Activated CD8-positive, alpha-beta T cell treated with anti-CD3 and anti-CD28 coated beads, Interleukin-2, amount 10 ng/mL, durations not matched to agents 7 days and 5 days (primary cell): Measurements from ENCODE around the gene ANXA2R. TPM values are rescaled to one million over a fixed set of nuclear protein-coding genes. Genes with fewer than 3 reads are reported as not detected.
"Not testable (repeated sequence)": the region's sequence is repeated elsewhere in the genome, so short reads cannot be mapped to it uniquely, and the experiment has no call there.

ENCODE experiments used
- ATAC-seq: fragments of 150-1000 bp; cut with Tn5 transposase; one replicate; pipeline ENCODE4 v1.10.0; 2021; ENCODE audit warnings: moderate library complexity
- CTCF ChIA-PET: fragments of 350-600 bp; sonication (Branson Sonifier 250); formaldehyde crosslinking; loops from one replicate; lab custom pipeline; 2021; ENCODE audit warnings: antibody characterized with exemption; lab: Charles Lee
- POLR2A ChIA-PET: fragments of 350-600 bp; sonication (Branson Sonifier 250); formaldehyde crosslinking; loops from one replicate; lab custom pipeline; 2021; ENCODE audit warnings: antibody characterized with exemption; lab: Charles Lee
- DNase-seq: peaks from one replicate; pipeline ENCODE4 v3.0.0-alpha.2; 2020
- H3K27ac Mint-ChIP-seq: one replicate; pipeline ENCODE4 v1.8.0; 2021; ENCODE audit warnings: mild to moderate bottlenecking, mixed read lengths
- H3K27me3 Mint-ChIP-seq: one replicate; pipeline ENCODE4 v1.8.0; 2021; ENCODE audit warnings: low read depth, mixed read lengths
- H3K36me3 Mint-ChIP-seq: one replicate; pipeline ENCODE4 v1.8.0; 2021; ENCODE audit warnings: low read depth, mixed read lengths
- H3K4me1 Mint-ChIP-seq: one replicate; pipeline ENCODE4 v1.8.0; 2021; ENCODE audit warnings: low read depth, mixed read lengths
- H3K4me3 Mint-ChIP-seq: one replicate; pipeline ENCODE4 v1.8.0; 2021; ENCODE audit warnings: mild to moderate bottlenecking, mixed read lengths
- H3K9me3 Mint-ChIP-seq: one replicate; pipeline ENCODE4 v1.8.0; 2022; ENCODE audit warnings: mixed read lengths; ENCODE audit not compliant: insufficient read depth
- total RNA-seq, 2 experiments: library from RNA; stranded (reverse); gene quantifications; one replicate each; pipeline ENCODE4 v1.2.3, GENCODE V29; 2021

Gene ANXA2R
- total RNA-seq, 2 experiments from 2014 or later: 28.0 to 29.3 TPM

GRCh38 chr5:43055098-43055497 is 15.0 kb upstream of the ANXA2R start:
- peaks cover 55% of the 10 kb centered on the region for H3K36me3 Mint-ChIP-seq
- CTCF ChIA-PET, H3K27ac Mint-ChIP-seq, DNase-seq, H3K27me3 Mint-ChIP-seq, H3K4me1 Mint-ChIP-seq, H3K4me3 Mint-ChIP-seq, ATAC-seq: not testable (repeated sequence)
- POLR2A ChIA-PET: interaction anchor here (1.3 kb wide), 1 partner anchor 9 kb away, joined by 4 read pairs; no protein-coding TSS in a partner anchor
- H3K9me3 Mint-ChIP-seq: peaks cover 14% of the 10 kb centered on the region

GRCh38 chr5:43051684-43052083 is 11.6 kb upstream of the ANXA2R start:
- Mint-ChIP-seq H3K27me3 (no peaks in the 10 kb centered on the region), H3K36me3 (peaks cover 48% of the 10 kb centered on the region), H3K27ac (no peak overlapping the region), H3K9me3 (peaks cover 14% of the 10 kb centered on the region), H3K4me3 (no peak overlapping the region), H3K4me1 (peaks cover 26% of the 10 kb centered on the region)
- ChIA-PET POLR2A (interaction anchor here (1.1 kb wide), 1 partner anchor 13 kb away, joined by 6 read pairs; no protein-coding TSS in a partner anchor), CTCF (no interaction called here)
- no peak for ATAC-seq
- no peak for DNase-seq

GRCh38 chr5:43050384-43050783 is 10.3 kb upstream of the ANXA2R start:
- H3K4me1 Mint-ChIP-seq: peaks cover 31% of the 10 kb centered on the region
- H3K27me3 Mint-ChIP-seq: no peaks in the 10 kb centered on the region
- H3K27ac Mint-ChIP-seq: no peak overlapping the region
- DNase-seq (no peak), ATAC-seq (no peak)
- CTCF ChIA-PET: interaction anchor here (0.9 to 3.3 kb wide), 3 partner anchors 11 to 56 kb away, joined by 3 to 19 read pairs (median 4); no protein-coding TSS in a partner anchor
- peaks cover 41% of the 10 kb centered on the region for H3K36me3 Mint-ChIP-seq
- no peak overlapping the region for H3K4me3 Mint-ChIP-seq
- peaks cover 5% of the 10 kb centered on the region for H3K9me3 Mint-ChIP-seq
- POLR2A ChIA-PET: interaction anchor here (0.9 to 2.1 kb wide), 5 partner anchors 9 to 58 kb away, joined by 3 to 8 read pairs (median 4); no protein-coding TSS in a partner anchor

GRCh38 chr5:43049236-43049635 is 9.1 kb upstream of the ANXA2R start:
- Mint-ChIP-seq H3K9me3 (no peaks in the 10 kb centered on the region), H3K36me3 (peaks cover 43% of the 10 kb centered on the region), H3K27me3 (no peaks in the 10 kb centered on the region), H3K4me3 (no peak overlapping the region), H3K4me1 (peaks cover 42% of the 10 kb centered on the region), H3K27ac (no peak overlapping the region)
- no peak for DNase-seq
- CTCF ChIA-PET: interaction anchor here (1.1 to 3.3 kb wide), 3 partner anchors 12 to 141 kb away, joined by 4 to 19 read pairs (median 4); no protein-coding TSS in a partner anchor
- ATAC-seq: no peak
- POLR2A ChIA-PET: interaction anchor here (0.7 to 2.1 kb wide), 7 partner anchors 8 to 57 kb away, joined by 3 to 8 read pairs (median 4); no protein-coding TSS in a partner anchor

- Mint-ChIP-seq H3K27ac (no peak overlapping the region), H3K4me3 (no peak overlapping the region), H3K9me3 (no peaks in the 10 kb centered on the region), H3K4me1 (peaks cover 46% of the 10 kb centered on the region), H3K27me3 (no peaks in the 10 kb centered on the region), H3K36me3 (peaks cover 32% of the 10 kb centered on the region)
- no peak for ATAC-seq
- no peak for DNase-seq
- CTCF ChIA-PET: interaction anchor here (1.0 to 1.9 kb wide), 5 partner anchors 18 to 97 kb away, joined by 3 to 10 read pairs (median 4); no protein-coding TSS in a partner anchor
- POLR2A ChIA-PET: interaction anchor here (1.1 to 2.9 kb wide), 5 partner anchors 18 to 75 kb away, joined by 3 to 11 read pairs (median 6); partner anchors contain the start of gene ZNF131
Measured at GRCh38 chr5:43046474-43046873, 6.4 kb upstream of the ANXA2R start.

- ATAC-seq (no peak), DNase-seq (no peak)
- CTCF ChIA-PET: interaction anchor here (1.9 kb wide), 1 partner anchor 21 kb away, joined by 5 read pairs; no protein-coding TSS in a partner anchor
- H3K27ac Mint-ChIP-seq: no peak overlapping the region
- POLR2A ChIA-PET: interaction anchor here (1.0 to 2.9 kb wide), 3 partner anchors 19 to 38 kb away, joined by 4 to 11 read pairs (median 9); no protein-coding TSS in a partner anchor
- H3K36me3 Mint-ChIP-seq: peaks cover 23% of the 10 kb centered on the region
- no peaks in the 10 kb centered on the region for H3K27me3 Mint-ChIP-seq
- no peak overlapping the region for H3K4me3 Mint-ChIP-seq
- peaks cover 43% of the 10 kb centered on the region for H3K4me1 Mint-ChIP-seq
- H3K9me3 Mint-ChIP-seq: no peaks in the 10 kb centered on the region
Measured at GRCh38 chr5:43045236-43045635, 5.1 kb upstream of the ANXA2R start.

GRCh38 chr5:43044181-43044914 is 4.2 kb upstream of the ANXA2R start:
- POLR2A ChIA-PET: interaction anchor here (1.9 to 4.4 kb wide), 4 partner anchors 17 to 440 kb away, joined by 9 to 243 read pairs (median 20); partner anchors contain the start of gene TMEM267
- CTCF ChIA-PET: interaction anchor here (0.6 kb wide), 1 partner anchor 998 kb away, joined by 3 read pairs; no protein-coding TSS in a partner anchor
- Mint-ChIP-seq H3K27me3 (no peaks in the 10 kb centered on the region), H3K4me3 (peak overlapping the region; percentile 16), H3K9me3 (no peaks in the 10 kb centered on the region), H3K36me3 (peaks cover 26% of the 10 kb centered on the region), H3K4me1 (peaks cover 34% of the 10 kb centered on the region), H3K27ac (no peak overlapping the region)
- ATAC-seq (no peak), DNase-seq (no peak)

- Mint-ChIP-seq H3K9me3 (no peaks in the 10 kb centered on the region), H3K27ac (peak overlapping the region; percentile 100), H3K4me3 (peak overlapping the region; percentile 93), H3K4me1 (peaks cover 29% of the 10 kb centered on the region), H3K27me3 (no peaks in the 10 kb centered on the region), H3K36me3 (peaks cover 31% of the 10 kb centered on the region)
- POLR2A ChIA-PET: interaction anchor here (1.9 to 8.1 kb wide), 9 partner anchors 18 to 441 kb away, joined by 10 to 532 read pairs (median 123); partner anchors contain the start of genes TMEM267 and ZNF131
- no peak for DNase-seq
- ATAC-seq: no peak
- CTCF ChIA-PET: interaction anchor here (1.3 to 3.2 kb wide), 8 partner anchors 18 to 346 kb away, joined by 3 to 81 read pairs (median 26); partner anchors contain the start of genes HMGCS1 and ZNF131
Measured at GRCh38 chr5:43043400-43043756, 3.3 kb upstream of the ANXA2R start.

GRCh38 chr5:43042626-43043399 is 2.7 kb upstream of the ANXA2R start:
- Mint-ChIP-seq H3K27me3 (no peaks in the 10 kb centered on the region), H3K9me3 (no peaks in the 10 kb centered on the region), H3K4me1 (peaks cover 29% of the 10 kb centered on the region), H3K36me3 (peaks cover 34% of the 10 kb centered on the region), H3K27ac (peak overlapping the region; percentile 100), H3K4me3 (peak overlapping the region; percentile 93)
- DNase-seq (peak; percentile 87), ATAC-seq (peak; percentile 27)
- CTCF ChIA-PET: interaction anchor here (1.2 to 3.2 kb wide), 14 partner anchors 18 to 347 kb away, joined by 3 to 81 read pairs (median 16); partner anchors contain the start of genes HMGCS1 and ZNF131
- POLR2A ChIA-PET: interaction anchor here (0.7 to 8.1 kb wide), 16 partner anchors 8 to 513 kb away, joined by 3 to 532 read pairs (median 17); partner anchors contain the start of genes HMGCS1, TMEM267 and ZNF131

GRCh38 chr5:43042176-43042625 is 2.1 kb upstream of the ANXA2R start:
- Mint-ChIP-seq H3K4me3 (peak overlapping the region; percentile 93), H3K9me3 (no peaks in the 10 kb centered on the region), H3K27ac (peak overlapping the region; percentile 100), H3K4me1 (peaks cover 33% of the 10 kb centered on the region), H3K27me3 (no peaks in the 10 kb centered on the region), H3K36me3 (peaks cover 37% of the 10 kb centered on the region)
- ChIA-PET CTCF (interaction anchor here (0.6 to 3.2 kb wide), 20 partner anchors 12 to 1209 kb away, joined by 3 to 81 read pairs (median 8); partner anchors contain the start of genes HMGCS1 and ZNF131), POLR2A (interaction anchor here (0.7 to 8.1 kb wide), 20 partner anchors 9 to 514 kb away, joined by 3 to 532 read pairs (median 8); partner anchors contain the start of genes C5orf34, HMGCS1, TMEM267 and ZNF131)
- ATAC-seq: peak; percentile 33
- DNase-seq: peak; percentile 92
